ENCODE measurements around the gene LGR4. TPM values are rescaled to one million over a fixed set of nuclear protein-coding genes. Genes with fewer than 3 reads are reported as not detected.

The LGR4 gene
- total and polyA plus RNA-seq, 9 of the 15 experiments (the other 6 are each of a cell fraction or from before 2014, with no cell fraction given): 0.94 to 10.1 (median 5.8) TPM

DNA sequence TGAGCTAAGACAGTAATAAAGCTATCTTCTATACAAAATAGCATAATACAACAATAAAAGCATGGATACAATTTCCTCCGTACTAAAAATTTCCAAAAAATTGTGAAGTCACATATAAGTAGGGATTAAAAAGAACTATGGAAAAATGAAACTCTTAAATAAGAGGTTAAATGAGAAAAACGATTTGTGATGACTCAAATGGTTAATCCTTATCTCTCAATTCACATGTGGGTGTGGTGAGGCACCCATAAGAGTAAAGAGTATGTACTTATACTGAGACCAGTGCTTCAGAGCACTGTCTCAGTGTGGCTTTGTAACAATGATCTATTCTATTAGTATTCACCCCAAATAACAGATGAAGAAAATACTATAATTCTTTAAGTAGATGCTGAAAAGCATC is 84.6 kb downstream of the LGR4 start:
- BruUV-seq (replicated peaks): no TSS peak
- no peaks in the 10 kb centered on the region; the same call in 1 of the 3 replicates for H3K36me3 ChIP-seq (ENCODE audit: control insufficient read depth, insufficient read depth, low read length)
- in situ Hi-C loops (cut with MboI): no loop called here
- no peak overlapping the region for H3K9ac ChIP-seq (ENCODE audit: insufficient read depth in 1 of 2, low read depth in 2 of 2, low read length in 2 of 2)
- ChIA-PET POLR2A (interaction anchor here (0.5 to 1.3 kb wide), 3 partner anchors 25 to 179 kb away, joined by 3 read pairs; no protein-coding TSS in a partner anchor), CTCF (ENCODE audit: low intra/inter-chr PET ratio) (no interaction called here)
- H4K20me1 ChIP-seq (replicated peaks; ENCODE audit: control insufficient read depth, insufficient read depth, low read length): no peaks in the 10 kb centered on the region
- H3K79me2 ChIP-seq (ENCODE audit: control insufficient read depth, insufficient read depth, low read length): no peaks in the 10 kb centered on the region
- peaks cover 5 to 36% of the 10 kb centered on the region in 2 experiments for H3K4me1 ChIP-seq (replicated peaks in 1 of 2; ENCODE audit: control insufficient read depth in 2 of 2, insufficient read depth in 2 of 2, low read length in 2 of 2)
- FAIRE-seq (peak; percentile 44), ATAC-seq (peak; percentile 84), DNase-seq (ENCODE audit: extremely low read depth in 1 of 4, low spot score in 3 of 4) (peak; percentile 45 to 75 (median 56))
- H3K9me1 ChIP-seq (ENCODE audit: control insufficient read depth, insufficient read depth, low read length): no peaks in the 10 kb centered on the region
- 0% methylated on average over 2 of the region's 2 CpGs for WGBS (ENCODE audit: insufficient coverage, low coverage, missing lambda C conversion rate)
- H3K27ac ChIP-seq (ENCODE audit: extremely low read depth, low read depth, low read length): no peak overlapping the region
- no peaks in the 10 kb centered on the region for H3K27me3 ChIP-seq (ENCODE audit: control insufficient read depth in 2 of 2, insufficient read depth in 2 of 2, low read length in 2 of 2)
- H3K9me3 ChIP-seq (replicated peaks; ENCODE audit: control insufficient read depth, insufficient read depth, low read depth, low read length): no peaks in the 10 kb centered on the region
- H3K4me3 ChIP-seq: no peak overlapping the region
- intact Hi-C loops (cut with micrococcal nuclease): loop anchor here (2.0 kb wide), 1 partner anchor 19 kb away; no protein-coding TSS in a partner anchor
- no peak overlapping the region for H3K4me2 ChIP-seq (ENCODE audit: insufficient read depth, low read length)
- H2AFZ ChIP-seq (ENCODE audit: low read depth, low read length): no peak overlapping the region
- TF ChIP-seq GTF2E2 (tag; IDR thresholded peaks at IDR 0.05) (no peak), CBX3 (IDR thresholded peaks at IDR 0.05; ENCODE audit: borderline replicate concordance in 1 of 2, low read length in 2 of 2) (peak in 1 of 2 experiments; percentile 49; a peak in 1 of 3 replicates), POLR2AphosphoS2 (IDR thresholded peaks at IDR 0.05; ENCODE audit: low read length) (no peak), CBFA2T2 (conservative IDR thresholded peaks at IDR 0.05) (peak; percentile 50; the same call in 1 of the 2 replicates), SOX6 (IDR thresholded peaks at IDR 0.05) (peak; percentile 63), HNRNPK (IDR thresholded peaks at IDR 0.05; ENCODE audit: low read depth, low read length, poor library complexity, severe bottlenecking) (no peak), FOSL1 (tag; conservative IDR thresholded peaks at IDR 0.05) (peak; percentile 50; the same call in 1 of the 2 replicates), TCFL5 (CRISPR knock-in tag; conservative IDR thresholded peaks at IDR 0.05) (no peak), GATA2 (CRISPR knock-in tag; IDR thresholded peaks at IDR 0.05) (0 out of 2 replicates have a peak, but pooled peaks have one; percentile 21), SMARCE1 (IDR thresholded peaks at IDR 0.05) (peak; percentile 66), SMARCA4 (IDR thresholded peaks at IDR 0.05) (peak; percentile 82)
- TF ChIP-seq, protein P1, sequence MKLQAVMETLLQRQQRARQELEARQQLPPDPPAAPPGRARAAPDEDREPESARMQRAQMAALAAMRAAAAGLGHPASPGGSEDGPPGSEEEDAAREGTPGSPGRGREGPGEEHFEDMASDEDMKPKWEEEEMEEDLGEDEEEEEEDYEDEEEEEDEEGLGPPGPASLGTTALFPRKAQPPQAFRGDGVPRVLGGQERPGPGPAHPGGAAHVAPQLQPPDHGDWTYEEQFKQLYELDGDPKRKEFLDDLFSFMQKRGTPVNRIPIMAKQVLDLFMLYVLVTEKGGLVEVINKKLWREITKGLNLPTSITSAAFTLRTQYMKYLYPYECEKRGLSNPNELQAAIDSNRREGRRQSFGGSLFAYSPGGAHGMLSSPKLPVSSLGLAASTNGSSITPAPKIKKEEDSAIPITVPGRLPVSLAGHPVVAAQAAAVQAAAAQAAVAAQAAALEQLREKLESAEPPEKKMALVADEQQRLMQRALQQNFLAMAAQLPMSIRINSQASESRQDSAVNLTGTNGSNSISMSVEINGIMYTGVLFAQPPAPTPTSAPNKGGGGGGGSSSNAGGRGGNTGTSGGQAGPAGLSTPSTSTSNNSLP (IDR thresholded peaks at IDR 0.05; ENCODE audit: borderline replicate concordance, low read depth, low read length): peak; percentile 80; the same call in 1 of the 2 replicates
- TF ChIP-seq, protein P2, sequence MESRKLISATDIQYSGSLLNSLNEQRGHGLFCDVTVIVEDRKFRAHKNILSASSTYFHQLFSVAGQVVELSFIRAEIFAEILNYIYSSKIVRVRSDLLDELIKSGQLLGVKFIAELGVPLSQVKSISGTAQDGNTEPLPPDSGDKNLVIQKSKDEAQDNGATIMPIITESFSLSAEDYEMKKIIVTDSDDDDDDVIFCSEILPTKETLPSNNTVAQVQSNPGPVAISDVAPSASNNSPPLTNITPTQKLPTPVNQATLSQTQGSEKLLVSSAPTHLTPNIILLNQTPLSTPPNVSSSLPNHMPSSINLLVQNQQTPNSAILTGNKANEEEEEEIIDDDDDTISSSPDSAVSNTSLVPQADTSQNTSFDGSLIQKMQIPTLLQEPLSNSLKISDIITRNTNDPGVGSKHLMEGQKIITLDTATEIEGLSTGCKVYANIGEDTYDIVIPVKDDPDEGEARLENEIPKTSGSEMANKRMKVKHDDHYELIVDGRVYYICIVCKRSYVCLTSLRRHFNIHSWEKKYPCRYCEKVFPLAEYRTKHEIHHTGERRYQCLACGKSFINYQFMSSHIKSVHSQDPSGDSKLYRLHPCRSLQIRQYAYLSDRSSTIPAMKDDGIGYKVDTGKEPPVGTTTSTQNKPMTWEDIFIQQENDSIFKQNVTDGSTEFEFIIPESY (CRISPR knock-in tag; IDR thresholded peaks at IDR 0.05): no peak
- TF ChIP-seq, protein P3, sequence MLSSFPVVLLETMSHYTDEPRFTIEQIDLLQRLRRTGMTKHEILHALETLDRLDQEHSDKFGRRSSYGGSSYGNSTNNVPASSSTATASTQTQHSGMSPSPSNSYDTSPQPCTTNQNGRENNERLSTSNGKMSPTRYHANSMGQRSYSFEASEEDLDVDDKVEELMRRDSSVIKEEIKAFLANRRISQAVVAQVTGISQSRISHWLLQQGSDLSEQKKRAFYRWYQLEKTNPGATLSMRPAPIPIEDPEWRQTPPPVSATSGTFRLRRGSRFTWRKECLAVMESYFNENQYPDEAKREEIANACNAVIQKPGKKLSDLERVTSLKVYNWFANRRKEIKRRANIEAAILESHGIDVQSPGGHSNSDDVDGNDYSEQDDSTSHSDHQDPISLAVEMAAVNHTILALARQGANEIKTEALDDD (IDR thresholded peaks at IDR 0.05): peak; percentile 82
